Neural cell (in vitro differentiated cells): ENCODE measurements around the gene GALNT16. TPM values are rescaled to one million over a fixed set of nuclear protein-coding genes. Genes with fewer than 3 reads are reported as not detected.

ENCODE experiments used
- H2AFZ ChIP-seq: fragments of 200-600, 300-800 bp; sonication (generic), shearing (Covaris generic); 2 replicates; pipeline ENCODE4 v1.6.0; 2014; ENCODE audit warnings: low read depth, mild to moderate bottlenecking, antibody characterized with exemption, low read length, moderate library complexity
- H3F3A ChIP-seq: fragments of 200-600 bp; shearing (Covaris generic); 2 replicates; pipeline ENCODE4 v1.6.1; 2016; ENCODE audit warnings: mild to moderate bottlenecking, moderate library complexity, mixed read lengths, antibody characterized with exemption, low read length; ENCODE audit not compliant: insufficient read depth, poor library complexity, severe bottlenecking
- H3K27ac ChIP-seq: fragments of 200-600, 300-800 bp; sonication (generic), shearing (Covaris generic); 2 replicates; pipeline ENCODE4 v1.5.1; 2014; ENCODE audit warnings: mild to moderate bottlenecking, low read length, moderate library complexity
- H3K27me3 ChIP-seq: fragments of 300-800, 200-600 bp; sonication (generic), shearing (Covaris generic); 2 replicates; pipeline ENCODE4 v1.6.0; 2014; ENCODE audit warnings: mild to moderate bottlenecking, low read depth, low read length, moderate library complexity; ENCODE audit not compliant: insufficient read depth
- H3K36me3 ChIP-seq: fragments of 300-800, 200-600 bp; sonication (generic), shearing (Covaris generic); 2 replicates; pipeline ENCODE4 v1.5.1; 2014; ENCODE audit warnings: mild to moderate bottlenecking, antibody characterized with exemption, low read length, moderate library complexity; ENCODE audit not compliant: insufficient read depth
- H3K4me2 ChIP-seq: fragments of 300-800, 200-600 bp; sonication (generic), shearing (Covaris generic); 2 replicates; pipeline ENCODE4 v1.6.0; 2014; ENCODE audit warnings: mild to moderate bottlenecking, low read length
- H3K4me3 ChIP-seq: fragments of 300-800, 200-600 bp; sonication (generic), shearing (Covaris generic); 2 replicates; pipeline ENCODE4 v1.5.1; 2014; ENCODE audit warnings: mild to moderate bottlenecking, low read length, moderate library complexity
- H3K79me2 ChIP-seq: fragments of 200-600 bp; shearing (Covaris generic); replicated peaks from 2 replicates; pipeline ENCODE4 v1.6.0; 2014; ENCODE audit warnings: mild to moderate bottlenecking, low read length, moderate library complexity; ENCODE audit not compliant: insufficient read depth
- H3K9ac ChIP-seq: fragments of 300-800, 200-600 bp; sonication (generic), shearing (Covaris generic); 2 replicates; pipeline ENCODE4 v1.6.1; 2016; ENCODE audit warnings: mild to moderate bottlenecking, low read length, mixed read lengths
- H3K9me2 ChIP-seq: fragments of 200-600 bp; shearing (Covaris generic); 2 replicates; pipeline ENCODE4 v1.6.1; 2016; ENCODE audit warnings: mild to moderate bottlenecking, low read length, mixed read lengths; ENCODE audit not compliant: insufficient read depth
- H3K9me3 ChIP-seq: fragments of 200-600, 300-800 bp; sonication (generic), shearing (Covaris generic); 2 replicates; pipeline ENCODE4 v1.6.1; 2016; ENCODE audit warnings: mild to moderate bottlenecking, mixed run types, low read length, moderate library complexity, mixed read lengths
- H4K20me1 ChIP-seq: fragments of 200-600 bp; shearing (Covaris generic); 2 replicates; pipeline ENCODE4 v1.6.1; 2016; ENCODE audit warnings: mild to moderate bottlenecking, mixed run types; ENCODE audit not compliant: insufficient read depth
- CTCF ChIP-seq: fragments of 450-650 bp; IDR thresholded peaks from 2 replicates; pipeline ENCODE4 v1.5.1; 2014; ENCODE audit warnings: antibody characterized with exemption, mild to moderate bottlenecking, moderate library complexity; ENCODE audit not compliant: poor library complexity, severe bottlenecking
- EP300 ChIP-seq: fragments of 450-650 bp; conservative IDR thresholded peaks from 2 replicates; pipeline ENCODE4 v1.6.1; 2014; ENCODE audit warnings: antibody characterized with exemption, mild to moderate bottlenecking, moderate library complexity; ENCODE audit not compliant: poor library complexity, severe bottlenecking
- EZH2 ChIP-seq: fragments of 200-600, 300-800 bp; shearing (Covaris generic), sonication (generic); IDR thresholded peaks from 2 replicates; pipeline ENCODE4 v1.6.1; 2014; ENCODE audit warnings: antibody characterized with exemption, low read length, borderline replicate concordance, mild to moderate bottlenecking; ENCODE audit not compliant: insufficient read depth, poor library complexity, severe bottlenecking
- MXI1 ChIP-seq: fragments of 450-650 bp; conservative IDR thresholded peaks from 2 replicates; pipeline ENCODE4 v1.6.1; 2014; ENCODE audit warnings: antibody characterized with exemption, mild to moderate bottlenecking; ENCODE audit not compliant: poor library complexity, severe bottlenecking
- POLR2AphosphoS5 ChIP-seq: IDR thresholded peaks from 2 replicates; pipeline ENCODE4 v1.6.1; 2012
- RAD21 ChIP-seq: fragments of 450-650 bp; conservative IDR thresholded peaks from 2 replicates; pipeline ENCODE4 v1.6.1; 2014; ENCODE audit warnings: antibody characterized with exemption, mild to moderate bottlenecking, moderate library complexity
- REST ChIP-seq: IDR thresholded peaks from 2 replicates; pipeline ENCODE4 v1.6.1; 2012; ENCODE audit warnings: borderline replicate concordance
- SMC3 ChIP-seq: fragments of 450-650 bp; conservative IDR thresholded peaks from 2 replicates; pipeline ENCODE4 v1.6.1; 2014; ENCODE audit warnings: antibody characterized with exemption, mild to moderate bottlenecking, moderate library complexity; ENCODE audit not compliant: poor library complexity
- TAF1 ChIP-seq: IDR thresholded peaks from 2 replicates; pipeline ENCODE4 v1.6.1; 2012; ENCODE audit warnings: low read depth
- polyA plus RNA-seq: library from polyadenylated mRNA; depleted of rRNA; stranded (reverse); fragments of >200 nt; gene quantifications from 2 replicates; pipeline ENCODE4 v1.2.3, GENCODE V29; 2014

Gene GALNT16
- polyA plus RNA-seq, 1 donor from 2014 or later: 23.8 TPM

- Histone ChIP-seq H3K79me2 (no peaks in the 10 kb centered on the region), H4K20me1 (no peaks in the 10 kb centered on the region), H3K4me3 (no peak overlapping the region), H3K9me3 (no peaks in the 10 kb centered on the region), H3K9me2 (no peaks in the 10 kb centered on the region), H3K9ac (no peak overlapping the region), H3K36me3 (no peaks in the 10 kb centered on the region), H3F3A (no peaks in the 10 kb centered on the region), H2AFZ (no peak overlapping the region), H3K27me3 (no peaks in the 10 kb centered on the region), H3K27ac (no peak overlapping the region), H3K4me2 (no peak overlapping the region)
- no peak for TF ChIP-seq SMC3
- no peak for TF ChIP-seq REST
- no peak for TF ChIP-seq RAD21
Measured at GRCh38 chr14:69355607-69356281, 95.8 kb downstream of the GALNT16 start.

GRCh38 chr14:69356903-69357543 lies 97.1 kb downstream of the GALNT16 start:
- Histone ChIP-seq H3K79me2 (no peaks in the 10 kb centered on the region), H3K4me2 (no peak overlapping the region), H3K36me3 (no peaks in the 10 kb centered on the region), H3K9me2 (no peaks in the 10 kb centered on the region), H3K4me3 (no peak overlapping the region), H2AFZ (no peak overlapping the region), H3K27me3 (no peaks in the 10 kb centered on the region), H3F3A (no peaks in the 10 kb centered on the region), H3K27ac (no peak overlapping the region), H3K9me3 (no peaks in the 10 kb centered on the region), H4K20me1 (no peaks in the 10 kb centered on the region), H3K9ac (no peak overlapping the region)
- no peak for TF ChIP-seq EZH2
- TF ChIP-seq MXI1: no peak
- no peak for TF ChIP-seq EP300

GRCh38 chr14:69357544-69358200 lies 97.7 kb downstream of the GALNT16 start:
- Histone ChIP-seq H3K4me2 (no peak overlapping the region), H3K4me3 (no peak overlapping the region), H2AFZ (no peak overlapping the region), H3F3A (no peaks in the 10 kb centered on the region), H3K9ac (no peak overlapping the region), H3K9me2 (no peaks in the 10 kb centered on the region), H4K20me1 (no peaks in the 10 kb centered on the region), H3K27me3 (no peaks in the 10 kb centered on the region), H3K27ac (no peak overlapping the region), H3K36me3 (no peaks in the 10 kb centered on the region), H3K79me2 (no peaks in the 10 kb centered on the region), H3K9me3 (no peaks in the 10 kb centered on the region)
- no peak for TF ChIP-seq EZH2
- no peak for TF ChIP-seq CTCF
- no peak for TF ChIP-seq POLR2AphosphoS5
- no peak for TF ChIP-seq SMC3
- TF ChIP-seq EP300: no peak
- TF ChIP-seq TAF1: no peak
- TF ChIP-seq RAD21: no peak
- no peak for TF ChIP-seq REST
- TF ChIP-seq MXI1: no peak
